Measurements from ENCODE around the gene TMA7. TPM values are rescaled to one million over a fixed set of nuclear protein-coding genes. Genes with fewer than 3 reads are reported as not detected.
"Not testable (repeated sequence)": the region's sequence is repeated elsewhere in the genome, so short reads cannot be mapped to it uniquely, and the experiment has no call there.

TMA7 gene
- 390 and 429 TPM in 2 replicates for total RNA-seq

DNA sequence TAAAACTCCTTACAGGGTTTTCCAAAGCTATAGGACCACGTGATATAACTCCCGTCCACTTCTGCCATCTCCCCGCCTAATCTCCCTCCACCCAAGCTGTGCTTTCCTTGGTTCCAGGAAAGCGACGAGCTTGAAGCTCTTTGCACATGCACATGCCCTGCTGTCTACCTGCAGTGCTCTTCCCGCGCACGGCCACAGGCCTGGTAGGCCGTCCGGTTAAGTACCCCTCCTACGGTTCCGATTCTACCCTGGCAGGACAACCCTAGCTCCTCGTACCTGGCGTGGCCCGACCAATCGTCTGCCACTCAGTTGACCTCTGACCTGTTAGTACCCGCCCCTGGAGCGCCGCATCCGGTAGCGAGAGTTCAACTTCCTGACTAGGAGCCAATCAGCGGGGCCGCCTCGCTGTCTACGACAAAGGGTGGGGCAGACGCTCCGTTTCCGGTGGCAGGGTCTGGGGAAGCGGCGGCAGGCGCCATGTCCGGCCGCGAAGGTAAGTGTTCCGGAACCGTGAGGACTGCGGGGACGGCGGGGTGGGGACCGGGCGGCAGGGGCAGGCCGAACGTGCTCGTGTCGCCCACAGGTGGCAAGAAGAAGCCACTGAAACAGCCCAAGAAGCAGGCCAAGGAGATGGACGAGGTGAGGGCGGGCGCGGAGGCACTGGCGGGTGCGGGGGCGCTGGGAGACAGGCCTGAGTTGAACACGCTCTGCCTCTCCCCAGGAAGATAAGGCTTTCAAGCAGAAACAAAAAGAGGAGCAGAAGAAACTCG, at the start of gene TMA7, which contains the start of gene CCDC51:
Gene TMA7, plus strand, starts transcription at position 438 of the 770 bp plus-strand sequence. Its CDS starts 40 bp downstream, at position 478.
Gene CCDC51, minus strand, starts transcription at position 300 of the 770 bp plus-strand sequence. CDS start 4,991 bp downstream, outside the sequence.
- DNase-seq (ENCODE audit: extremely low read depth, low read depth, low spot score): peak; percentile 66

GRCh38 chr3:48394391-48394790, 45.7 kb upstream of the TMA7 start:
- DNase-seq (ENCODE audit: extremely low read depth, low read depth, low spot score): no peak

GRCh38 chr3:48395714-48396113, 44.3 kb upstream of the TMA7 start:
- DNase-seq (ENCODE audit: extremely low read depth, low read depth, low spot score): no peak

DNA sequence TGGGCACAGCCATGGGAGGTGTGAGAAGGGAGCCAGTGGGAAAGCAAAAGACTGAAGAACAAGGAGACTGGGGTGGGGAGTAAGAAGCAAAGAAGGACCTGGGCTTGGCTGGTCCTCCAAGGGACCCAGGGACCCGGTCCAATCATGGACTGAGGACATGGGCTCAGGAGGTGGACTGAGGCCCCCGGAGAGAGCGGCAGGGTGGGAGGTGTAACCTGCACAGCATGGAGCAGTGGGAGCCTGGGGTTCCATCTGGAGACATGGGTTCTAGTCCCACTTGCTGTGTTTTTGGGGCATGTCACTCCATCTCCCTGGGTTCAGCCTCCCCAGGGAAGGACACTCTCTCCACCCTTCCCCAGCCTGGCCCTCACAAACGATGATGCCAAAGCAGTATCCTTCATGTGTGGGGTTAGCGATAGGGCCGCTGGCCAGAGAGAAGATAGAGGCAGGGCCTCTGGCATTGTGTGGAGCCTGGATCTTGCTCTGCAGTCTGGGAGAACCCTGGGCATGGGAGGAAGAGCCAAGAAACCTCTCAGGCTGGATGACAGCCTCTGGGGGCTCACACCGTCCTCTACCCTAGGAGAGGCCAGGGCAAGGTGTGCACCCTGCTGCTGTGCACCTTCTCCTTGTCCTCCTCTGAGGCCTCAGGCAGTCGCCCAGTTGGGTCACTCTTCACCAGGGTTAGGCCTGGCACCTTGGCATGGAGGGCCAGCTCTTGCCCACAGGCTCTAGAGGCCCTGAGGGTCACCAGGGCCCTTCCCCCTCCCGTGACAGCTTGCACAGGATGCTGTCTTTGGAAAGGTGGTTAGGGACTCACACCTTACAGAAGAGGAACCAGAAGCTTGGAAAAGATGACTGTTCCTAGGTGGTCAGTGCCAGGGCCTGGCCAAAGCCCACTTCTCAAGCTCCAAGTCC, 42.0 kb upstream of the TMA7 start:
- DNase-seq (ENCODE audit: extremely low read depth, low read depth, low spot score): no peak

DNA sequence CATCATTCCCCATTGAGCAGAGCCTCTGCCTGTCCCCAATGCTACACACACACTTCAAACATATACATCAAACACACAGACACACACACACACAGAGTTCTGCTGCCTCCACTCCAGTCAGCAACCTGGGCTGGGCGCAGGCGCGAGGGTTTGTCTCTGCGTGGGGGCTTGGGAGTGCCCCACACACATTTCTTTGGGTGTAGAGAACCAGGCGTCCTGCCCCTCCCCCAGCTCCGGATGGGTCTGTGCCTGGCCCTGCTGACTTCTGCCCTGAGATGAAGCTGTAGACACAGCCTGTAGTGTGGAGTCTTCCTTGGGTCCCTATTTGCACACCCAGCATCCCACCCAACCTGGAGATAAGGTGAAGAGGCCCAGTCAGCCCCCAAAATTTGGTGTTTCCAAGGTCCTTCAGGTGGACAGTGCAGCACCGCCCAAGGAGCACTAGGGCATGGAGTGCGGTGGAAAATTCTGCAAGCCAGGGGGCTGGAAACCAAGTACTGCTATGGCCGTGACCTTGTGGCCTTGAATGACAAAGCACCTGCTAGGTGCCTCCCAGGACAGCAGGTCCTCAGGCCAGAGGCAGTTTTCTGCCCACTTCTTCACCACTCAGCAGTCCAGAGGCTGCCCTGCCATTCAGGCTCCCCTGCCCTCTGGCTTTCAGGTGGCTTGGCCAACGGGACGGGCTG, 41.2 kb upstream of the TMA7 start:
- DNase-seq (ENCODE audit: extremely low read depth, low read depth, low spot score): no peak

GRCh38 chr3:48399387-48400172, 40.5 kb upstream of the TMA7 start:
- no peak for DNase-seq (ENCODE audit: extremely low read depth, low read depth, low spot score)

DNA sequence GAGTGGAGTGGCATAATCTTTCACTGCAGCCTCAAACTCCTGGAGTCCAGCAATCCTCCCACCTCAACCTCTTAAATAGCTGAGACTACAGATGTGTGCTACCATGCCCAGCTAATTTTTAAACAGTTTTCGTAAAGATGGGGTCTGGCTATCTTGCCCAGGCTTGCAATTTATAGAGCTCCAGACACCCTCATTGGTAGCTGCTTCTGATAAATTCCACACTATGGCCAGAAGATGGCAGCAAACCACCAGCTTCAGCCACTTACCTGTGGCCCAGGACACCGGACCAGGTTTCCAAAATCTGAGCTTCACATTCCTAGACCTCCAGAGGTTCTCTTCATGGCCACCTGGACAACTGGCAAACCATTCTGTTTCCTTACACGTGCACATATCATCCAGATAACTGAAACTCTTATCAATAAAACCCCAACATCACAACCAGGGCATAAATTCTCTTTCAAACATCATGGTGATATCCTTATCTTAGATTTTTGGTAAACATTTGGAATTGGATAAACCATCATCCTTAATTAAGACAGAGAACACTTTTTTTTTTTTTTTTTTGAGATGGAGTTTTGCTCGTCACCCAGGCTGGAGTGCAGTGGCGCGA, 39.1 kb upstream of the TMA7 start:
- peak; percentile 16 for DNase-seq (ENCODE audit: extremely low read depth, low read depth, low spot score)

- not testable (repeated sequence) for DNase-seq (ENCODE audit: extremely low read depth, low read depth, low spot score)
Measured at GRCh38 chr3:48401434-48401901, 38.6 kb upstream of the TMA7 start.

DNA sequence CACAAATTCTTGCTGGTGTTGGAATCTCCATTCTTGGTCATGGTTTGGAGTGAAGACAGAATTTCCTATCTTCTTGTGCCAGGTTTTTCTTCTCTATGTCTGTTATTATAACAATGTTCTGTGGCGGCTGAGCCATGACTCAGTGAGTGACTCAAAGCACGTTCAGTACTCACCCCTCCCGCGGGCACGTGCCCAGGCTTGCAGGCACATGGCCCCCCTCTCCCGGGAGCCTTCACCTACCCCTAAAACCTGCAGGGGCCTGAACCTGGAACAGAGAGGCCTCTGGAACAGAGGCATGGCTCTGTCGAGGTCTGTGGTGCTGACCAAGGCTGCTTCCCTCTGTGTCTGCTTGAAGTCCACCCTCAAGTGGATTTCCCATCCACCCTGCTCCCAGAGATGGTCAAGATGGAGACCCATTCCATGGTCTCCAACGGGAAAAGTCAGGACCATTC, 37.8 kb upstream of the TMA7 start:
- peak; percentile 37 for DNase-seq (ENCODE audit: extremely low read depth, low read depth, low spot score)

DNA sequence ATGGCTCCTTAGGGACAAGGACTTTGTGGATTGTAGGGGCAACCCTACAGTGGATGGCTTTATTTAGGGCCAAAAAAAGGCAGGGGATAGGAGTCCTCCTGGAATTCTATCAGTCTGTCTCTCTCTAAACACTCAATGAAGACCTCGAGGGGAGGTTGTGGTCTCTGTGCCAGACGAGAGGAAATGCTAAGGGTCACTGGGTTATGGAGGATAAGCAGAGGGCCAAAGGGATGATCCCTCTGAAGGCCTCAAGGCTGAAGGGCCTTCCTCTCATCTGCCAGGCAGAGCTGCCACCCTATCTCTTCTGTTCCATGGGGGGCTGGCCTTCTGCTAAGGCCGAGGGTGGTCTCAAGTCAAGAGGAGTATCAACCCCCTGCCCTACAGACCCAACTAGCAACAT, 37.1 kb upstream of the TMA7 start:
- no peak for DNase-seq (ENCODE audit: extremely low read depth, low read depth, low spot score)

DNA sequence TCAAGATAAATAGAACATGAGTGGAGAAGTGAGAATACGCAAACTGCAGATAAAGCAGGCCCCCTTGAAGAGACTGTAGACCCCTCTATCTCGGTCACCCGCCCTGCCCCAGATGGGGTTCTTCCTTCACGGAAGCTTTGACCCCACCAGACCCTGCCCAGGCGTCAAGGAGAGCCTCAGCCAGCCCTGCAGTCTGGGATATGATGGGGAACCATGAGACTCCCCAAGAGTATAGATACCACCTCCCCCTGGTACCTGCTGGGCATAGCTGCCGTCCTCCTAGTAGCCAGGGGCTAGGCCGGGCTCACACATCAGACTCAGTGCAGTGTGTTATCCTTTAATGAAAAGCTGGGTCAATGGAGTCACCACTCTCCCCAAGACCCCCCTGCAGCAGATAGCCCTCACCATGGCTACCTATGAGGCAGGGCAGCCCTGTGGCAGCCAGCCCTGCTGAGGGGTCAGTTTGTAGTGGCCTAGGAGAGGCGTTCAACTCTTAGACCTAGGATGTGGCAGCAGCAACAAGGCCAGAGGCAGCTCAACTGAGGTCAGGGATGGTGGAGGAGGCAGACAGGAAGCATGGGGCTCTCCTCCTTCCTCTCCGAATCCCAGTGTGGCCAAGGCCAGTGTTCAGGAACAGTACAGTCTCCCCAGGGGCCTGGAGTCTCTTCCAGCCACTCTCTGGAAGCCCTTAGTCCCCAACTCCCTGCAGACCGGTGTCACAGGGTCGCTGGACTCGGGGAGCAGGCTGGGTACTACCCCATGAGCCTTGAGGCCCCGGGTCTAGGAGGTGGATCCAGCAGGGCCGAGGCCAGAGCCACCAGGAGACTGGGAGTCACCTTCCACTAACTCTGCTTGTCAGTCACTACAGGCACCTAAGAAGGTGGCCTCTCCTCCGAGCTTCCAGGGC, 36.3 kb upstream of the TMA7 start:
- DNase-seq (ENCODE audit: extremely low read depth, low read depth, low spot score): no peak

- DNase-seq (ENCODE audit: extremely low read depth, low read depth, low spot score): no peak
Measured at GRCh38 chr3:48404440-48405342, 35.4 kb upstream of the TMA7 start.

- DNase-seq (ENCODE audit: extremely low read depth, low read depth, low spot score): no peak
Measured at GRCh38 chr3:48405343-48405881, 34.6 kb upstream of the TMA7 start.

DNA sequence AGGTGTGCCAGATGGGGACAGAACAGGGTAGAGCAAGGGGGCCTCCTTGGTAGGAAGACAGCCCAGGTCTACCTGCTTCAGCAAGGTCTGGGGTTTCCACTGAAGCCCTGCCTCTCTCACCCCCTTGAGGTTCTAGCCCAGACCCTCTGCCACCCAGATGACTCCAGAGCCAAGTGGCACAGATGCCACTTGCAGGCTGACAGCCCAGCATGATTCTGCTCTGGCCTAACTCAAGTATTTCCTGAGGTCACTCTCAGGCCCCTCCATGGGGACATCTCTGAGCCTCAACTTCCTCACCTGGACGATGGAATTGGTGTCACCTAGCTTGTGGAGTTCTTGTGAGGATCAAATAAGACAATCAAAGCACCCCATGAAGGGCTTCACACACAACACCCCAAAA, 34.1 kb upstream of the TMA7 start:
- DNase-seq (ENCODE audit: extremely low read depth, low read depth, low spot score): no peak

DNA sequence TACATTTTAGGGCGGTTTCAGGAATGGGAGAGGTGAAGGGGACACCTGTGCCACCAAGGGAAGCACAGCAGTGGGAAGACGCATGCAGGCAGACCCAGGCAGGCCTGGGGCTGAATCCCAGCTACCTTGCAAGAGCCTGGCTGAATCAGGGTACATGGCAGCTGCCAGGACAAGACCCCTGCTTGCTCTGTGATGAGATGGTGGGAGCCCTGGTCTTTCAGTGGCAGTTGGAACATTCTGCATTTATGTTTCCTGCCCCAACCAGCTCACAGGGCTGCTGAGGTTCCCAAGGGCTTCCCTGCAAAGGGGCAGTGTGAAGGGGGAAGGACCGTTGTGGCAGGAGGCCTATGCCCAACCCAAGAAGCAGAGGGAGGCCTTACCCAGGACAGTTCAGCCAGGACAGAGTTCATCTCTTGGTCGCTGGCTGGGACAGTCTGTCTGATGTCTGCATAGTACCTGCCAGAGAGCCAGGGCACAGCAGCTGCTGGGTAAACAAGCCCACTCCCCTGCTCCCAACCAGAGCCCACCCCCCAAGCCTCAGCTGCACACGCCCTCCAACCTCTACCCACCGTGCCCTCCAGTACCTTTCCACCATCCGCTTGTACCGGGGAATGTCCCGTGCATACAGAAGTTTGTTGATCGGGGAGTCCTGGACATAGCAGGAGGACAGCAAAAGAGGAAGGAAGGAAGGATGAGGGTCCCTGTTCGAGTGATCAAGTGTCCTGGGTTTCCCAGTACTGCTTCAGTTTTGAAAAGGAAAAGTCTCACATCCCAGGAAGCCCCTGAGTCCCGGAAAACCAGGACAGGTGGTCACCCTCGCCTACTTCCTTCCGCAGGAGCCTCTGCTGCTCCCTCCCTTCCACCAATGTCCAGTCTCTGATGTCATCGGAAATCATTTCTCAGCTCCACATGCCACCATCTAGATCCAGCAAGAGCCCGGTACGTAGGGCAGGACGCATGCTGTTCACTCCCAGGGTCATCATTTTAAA, 33.3 kb upstream of the TMA7 start:
- DNase-seq (ENCODE audit: extremely low read depth, low read depth, low spot score): no peak

DNA sequence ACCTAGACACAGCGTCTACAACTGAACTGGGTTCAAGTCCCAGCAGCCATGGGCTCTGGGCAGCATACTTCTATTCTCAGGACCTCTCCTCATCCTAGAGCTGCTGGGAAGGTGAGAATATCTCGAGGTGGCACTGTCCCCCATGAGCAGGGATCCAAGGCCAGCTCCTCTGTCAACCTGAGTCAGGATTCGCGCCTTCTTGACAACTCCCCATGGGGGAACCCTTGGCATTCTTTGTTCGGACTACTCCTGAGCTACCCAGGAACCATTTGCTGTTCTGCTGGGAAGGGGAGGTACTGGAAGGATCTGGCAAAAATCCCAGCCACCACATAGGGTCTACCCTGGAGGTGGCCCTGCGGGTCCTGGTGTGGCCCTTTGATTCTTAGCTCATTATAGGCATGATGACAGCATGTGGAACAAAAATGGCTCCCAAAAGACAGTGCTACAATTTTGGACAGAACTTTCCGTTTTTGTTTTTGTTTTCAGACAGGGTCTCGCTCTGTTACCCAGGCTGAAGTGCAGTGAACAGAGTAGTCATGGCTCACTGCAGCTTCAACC, 32.4 kb upstream of the TMA7 start:
- no peak for DNase-seq (ENCODE audit: extremely low read depth, low read depth, low spot score)

Data from glomerular endothelial cell (primary cell).